HEK293 (cell line): ENCODE measurements around the gene MDGA2.

Experiments used
- CTCF ChIA-PET: fragments of 350-600 bp; formaldehyde crosslinking; extraction: SDS; loops from one replicate; lab custom pipeline; 2021; ENCODE audit warnings: antibody characterized with exemption; lab: Yijun Ruan, JAX
- POLR2A ChIA-PET: fragments of 300-600 bp; formaldehyde crosslinking; extraction: SDS; loops from one replicate; lab custom pipeline; 2020; ENCODE audit warnings: antibody characterized with exemption, inconsistent platforms; lab: Yijun Ruan, JAX
- H3K27ac ChIP-seq: fragments of 200-500 bp; sonication (Bioruptor generic); 2 replicates; pipeline ENCODE4 v1.5.1; 2014; ENCODE audit warnings: low read depth, low read length, control low read depth, inconsistent platforms; ENCODE audit errors: extremely low read depth
- H3K36me3 ChIP-seq, 2 experiments: fragments of 200-500 bp in 1 of 2; sonication (Bioruptor generic) in 1 of 2; 1 replicate in 1 of 2; 2 replicates in 1 of 2; pipeline ENCODE4 v1.5.1; 2014 to 2017; ENCODE audit warnings: inconsistent platforms in 2 of 2, low read length in 2 of 2; ENCODE audit not compliant: control insufficient read depth in 2 of 2, insufficient read depth in 1 of 2
- H3K4me1 ChIP-seq: fragments of 200-500 bp; sonication (Bioruptor generic); 2 replicates; pipeline ENCODE4 v1.5.1; 2014; ENCODE audit warnings: mild to moderate bottlenecking, low read length, inconsistent platforms; ENCODE audit not compliant: control insufficient read depth, insufficient read depth
- H3K4me3 ChIP-seq: 2 replicates; pipeline ENCODE4 v1.5.1; 2011; ENCODE audit warnings: low read depth, mild to moderate bottlenecking, control low read depth, low read length, moderate library complexity
- H3K9me3 ChIP-seq: fragments of 200-500 bp; sonication (Bioruptor generic); 2 replicates; pipeline ENCODE4 v1.5.1; 2014; ENCODE audit warnings: low read depth, low read length, inconsistent platforms; ENCODE audit not compliant: control insufficient read depth, insufficient read depth
- GFI1B ChIP-seq: fragments of 450-650 bp; formaldehyde crosslinking; IDR thresholded peaks from 2 replicates; pipeline ENCODE4 v1.5.1; 2016; ENCODE audit warnings: missing biosample characterization, missing genetic modification characterization
- SP7 ChIP-seq: fragments of 450-650 bp; formaldehyde crosslinking; IDR thresholded peaks from 2 replicates; pipeline ENCODE4 v1.5.1; 2016; ENCODE audit warnings: missing biosample characterization, missing genetic modification characterization
- ZNF132 ChIP-seq: fragments of 450-650 bp; formaldehyde crosslinking; IDR thresholded peaks from 2 replicates; pipeline ENCODE4 v1.5.1; 2017; ENCODE audit warnings: missing biosample characterization, missing genetic modification characterization, borderline replicate concordance
- ZNF133 ChIP-seq: fragments of 450-650 bp; formaldehyde crosslinking; IDR thresholded peaks from 2 replicates; pipeline ENCODE4 v1.5.1; 2016; ENCODE audit warnings: missing biosample characterization, missing genetic modification characterization
- ZNF146 ChIP-seq: fragments of 450-650 bp; formaldehyde crosslinking; IDR thresholded peaks from 2 replicates; pipeline ENCODE4 v1.5.1; 2016; ENCODE audit warnings: missing biosample characterization, missing genetic modification characterization
- ZNF157 ChIP-seq: fragments of 450-650 bp; formaldehyde crosslinking; IDR thresholded peaks from 2 replicates; pipeline ENCODE4 v1.5.1; 2016; ENCODE audit warnings: missing biosample characterization, missing genetic modification characterization
- ZNF341 ChIP-seq: fragments of 450-650 bp; formaldehyde crosslinking; IDR thresholded peaks from 2 replicates; pipeline ENCODE4; 2016; ENCODE audit warnings: low read depth, missing biosample characterization, missing genetic modification characterization
- ZNF350 ChIP-seq: fragments of 450-650 bp; formaldehyde crosslinking; IDR thresholded peaks from 2 replicates; pipeline ENCODE4 v1.5.0; 2017; ENCODE audit warnings: missing biosample characterization, mild to moderate bottlenecking, missing genetic modification characterization
- ZNF426 ChIP-seq: fragments of 450-650 bp; formaldehyde crosslinking; IDR thresholded peaks from 2 replicates; pipeline ENCODE4 v1.5.1; 2017; ENCODE audit warnings: missing biosample characterization, missing genetic modification characterization, mild to moderate bottlenecking, inconsistent platforms, moderate library complexity
- ZNF510 ChIP-seq: fragments of 450-650 bp; formaldehyde crosslinking; IDR thresholded peaks from 2 replicates; pipeline ENCODE4 v1.5.1; 2018; ENCODE audit warnings: mild to moderate bottlenecking, missing genetic modification characterization, missing biosample characterization; ENCODE audit not compliant: insufficient replicate concordance
- ZNF521 ChIP-seq: fragments of 450-650 bp; formaldehyde crosslinking; IDR thresholded peaks from 2 replicates; pipeline ENCODE4 v1.5.1; 2017; ENCODE audit warnings: missing biosample characterization, mild to moderate bottlenecking, missing genetic modification characterization
- ZNF530 ChIP-seq: fragments of 450-650 bp; formaldehyde crosslinking; IDR thresholded peaks from 2 replicates; pipeline ENCODE4 v1.5.1; 2016; ENCODE audit warnings: low read depth, missing biosample characterization, missing genetic modification characterization
- ZNF596 ChIP-seq: fragments of 450-650 bp; IDR thresholded peaks from 2 replicates; pipeline ENCODE4 v1.5.0; 2018; ENCODE audit warnings: missing biosample characterization, mild to moderate bottlenecking, missing genetic modification characterization, moderate library complexity
- ZNF658 ChIP-seq: fragments of 450-650 bp; formaldehyde crosslinking; IDR thresholded peaks from 2 replicates; pipeline ENCODE4; 2016; ENCODE audit warnings: missing biosample characterization, missing genetic modification characterization
- ZNF670 ChIP-seq: fragments of 450-650 bp; formaldehyde crosslinking; IDR thresholded peaks from 2 replicates; pipeline ENCODE4 v1.5.1; 2016; ENCODE audit warnings: missing biosample characterization, missing genetic modification characterization, low read depth
- ZNF768 ChIP-seq: fragments of 450-650 bp; formaldehyde crosslinking; IDR thresholded peaks from 2 replicates; pipeline ENCODE4 v1.5.1; 2018; ENCODE audit warnings: missing biosample characterization, mild to moderate bottlenecking, missing genetic modification characterization
- ZNF785 ChIP-seq: fragments of 450-650 bp; formaldehyde crosslinking; IDR thresholded peaks from 2 replicates; pipeline ENCODE4 v1.5.1; 2016; ENCODE audit warnings: missing biosample characterization, missing genetic modification characterization
- TF ChIP-seq, protein P1 (sequence below): fragments of 450-650 bp; formaldehyde crosslinking; IDR thresholded peaks from 2 replicates; pipeline ENCODE4 v1.5.1; 2016; ENCODE audit warnings: missing biosample characterization, missing genetic modification characterization
- TF ChIP-seq, protein P2 (sequence below): fragments of 450-650 bp; IDR thresholded peaks from 2 replicates; pipeline ENCODE4 v1.5.1; 2018; ENCODE audit warnings: missing biosample characterization, missing genetic modification characterization
- TF ChIP-seq, protein P3 (sequence below): fragments of 450-650 bp; formaldehyde crosslinking; IDR thresholded peaks from 2 replicates; pipeline ENCODE4 v1.5.1; 2016; ENCODE audit warnings: missing biosample characterization, missing genetic modification characterization
- TF ChIP-seq, protein P4 (sequence below): fragments of 450-650 bp; formaldehyde crosslinking; IDR thresholded peaks from 2 replicates; pipeline ENCODE4 v1.5.1; 2017; ENCODE audit warnings: missing biosample characterization, missing genetic modification characterization
- TF ChIP-seq, protein P5 (sequence below): fragments of 450-650 bp; formaldehyde crosslinking; IDR thresholded peaks from 2 replicates; pipeline ENCODE4 v1.5.1; 2016; ENCODE audit warnings: missing biosample characterization, missing genetic modification characterization

The MDGA2 gene

DNA sequence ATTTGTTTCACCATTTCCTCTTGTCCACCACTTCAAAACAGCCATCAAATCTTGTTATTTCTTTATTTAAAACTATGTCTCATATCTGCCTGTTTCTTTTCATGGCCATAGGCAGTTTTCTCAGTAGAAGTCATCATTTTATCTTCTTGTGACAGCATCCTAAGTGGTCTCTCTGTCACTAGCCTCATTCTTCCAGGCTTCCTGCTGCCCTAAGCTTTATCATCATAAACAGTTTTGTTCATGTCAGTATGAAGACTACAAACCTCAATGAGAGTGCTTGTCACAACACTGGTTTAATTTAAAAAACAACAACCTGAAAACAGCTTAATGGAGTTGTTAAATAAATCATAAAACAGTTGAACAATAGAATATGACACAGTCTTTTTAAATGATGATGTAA, 636.1 kb downstream of the MDGA2 start:
- Histone ChIP-seq H3K9me3 (no peaks in the 10 kb centered on the region), H3K4me1 (no peaks in the 10 kb centered on the region), H3K4me3 (no peak overlapping the region), H3K27ac (no peak overlapping the region), H3K36me3 (no peaks in the 10 kb centered on the region)
- CTCF ChIA-PET: no interaction called here
- POLR2A ChIA-PET: no interaction called here
- no peak for TF ChIP-seq GFI1B (tag by site-specific recombination)
- no peak for TF ChIP-seq ZNF768 (tag by site-specific recombination)
- TF ChIP-seq ZNF530: no peak
- no peak for TF ChIP-seq ZNF658 (tag by site-specific recombination)

DNA sequence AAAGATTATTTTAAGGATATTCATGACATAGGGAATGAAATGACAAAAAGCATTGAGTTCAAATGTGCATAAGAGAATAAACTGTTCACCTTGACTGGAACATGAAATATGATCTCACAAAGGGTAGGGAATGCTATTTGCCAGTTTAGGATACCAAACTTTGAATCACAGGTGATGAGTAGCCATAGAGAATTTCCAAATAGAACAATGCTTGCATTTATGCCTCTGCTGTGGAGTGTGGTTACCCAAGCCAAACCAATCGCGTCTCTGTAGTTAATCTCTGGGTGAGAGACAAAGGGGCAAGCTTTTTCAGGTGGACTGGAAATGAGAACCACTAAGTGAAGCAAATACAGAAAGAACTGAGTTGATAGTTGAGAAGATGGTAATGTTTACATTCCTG, 652.7 kb downstream of the MDGA2 start:
- ChIA-PET CTCF (no interaction called here), POLR2A (no interaction called here)
- Histone ChIP-seq H3K4me1 (no peaks in the 10 kb centered on the region), H3K4me3 (no peak overlapping the region), H3K9me3 (no peaks in the 10 kb centered on the region), H3K36me3 (no peaks in the 10 kb centered on the region), H3K27ac (no peak overlapping the region)
- TF ChIP-seq SP7 (tag by site-specific recombination) (no peak), ZNF341 (tag by site-specific recombination) (no peak), ZNF670 (tag by site-specific recombination) (no peak), ZNF596 (tag by site-specific recombination) (no peak), ZNF426 (tag by site-specific recombination) (no peak), ZNF132 (tag by site-specific recombination) (no peak), ZNF350 (no peak), ZNF133 (tag by site-specific recombination) (no peak), ZNF146 (tag by site-specific recombination) (no peak)
- TF ChIP-seq, protein P1, sequence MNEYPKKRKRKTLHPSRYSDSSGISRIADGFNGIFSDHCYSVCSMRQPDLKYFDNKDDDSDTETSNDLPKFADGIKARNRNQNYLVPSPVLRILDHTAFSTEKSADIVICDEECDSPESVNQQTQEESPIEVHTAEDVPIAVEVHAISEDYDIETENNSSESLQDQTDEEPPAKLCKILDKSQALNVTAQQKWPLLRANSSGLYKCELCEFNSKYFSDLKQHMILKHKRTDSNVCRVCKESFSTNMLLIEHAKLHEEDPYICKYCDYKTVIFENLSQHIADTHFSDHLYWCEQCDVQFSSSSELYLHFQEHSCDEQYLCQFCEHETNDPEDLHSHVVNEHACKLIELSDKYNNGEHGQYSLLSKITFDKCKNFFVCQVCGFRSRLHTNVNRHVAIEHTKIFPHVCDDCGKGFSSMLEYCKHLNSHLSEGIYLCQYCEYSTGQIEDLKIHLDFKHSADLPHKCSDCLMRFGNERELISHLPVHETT (tag by site-specific recombination): no peak
- TF ChIP-seq, protein P2, sequence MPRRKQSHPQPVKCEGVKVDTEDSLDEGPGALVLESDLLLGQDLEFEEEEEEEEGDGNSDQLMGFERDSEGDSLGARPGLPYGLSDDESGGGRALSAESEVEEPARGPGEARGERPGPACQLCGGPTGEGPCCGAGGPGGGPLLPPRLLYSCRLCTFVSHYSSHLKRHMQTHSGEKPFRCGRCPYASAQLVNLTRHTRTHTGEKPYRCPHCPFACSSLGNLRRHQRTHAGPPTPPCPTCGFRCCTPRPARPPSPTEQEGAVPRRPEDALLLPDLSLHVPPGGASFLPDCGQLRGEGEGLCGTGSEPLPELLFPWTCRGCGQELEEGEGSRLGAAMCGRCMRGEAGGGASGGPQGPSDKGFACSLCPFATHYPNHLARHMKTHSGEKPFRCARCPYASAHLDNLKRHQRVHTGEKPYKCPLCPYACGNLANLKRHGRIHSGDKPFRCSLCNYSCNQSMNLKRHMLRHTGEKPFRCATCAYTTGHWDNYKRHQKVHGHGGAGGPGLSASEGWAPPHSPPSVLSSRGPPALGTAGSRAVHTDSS: no peak

DNA sequence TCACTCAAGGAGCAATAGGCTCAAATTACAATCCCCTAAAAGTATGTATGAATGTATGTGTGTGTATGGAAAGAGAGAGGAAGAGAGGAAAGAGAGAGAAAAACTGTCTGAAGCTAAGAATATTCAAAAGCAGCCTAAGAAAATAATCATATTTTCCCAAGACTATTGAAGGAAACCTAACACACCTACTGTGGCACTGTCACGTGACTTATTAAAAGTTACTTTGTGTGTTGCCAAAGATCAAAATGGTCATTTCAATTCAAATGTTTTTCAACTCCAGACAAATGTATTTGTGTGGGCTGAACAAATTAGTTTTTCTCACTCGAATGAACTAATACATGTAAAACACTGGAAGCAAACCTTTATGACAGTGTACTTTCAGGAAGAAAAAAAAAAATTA, 654.9 kb downstream of the MDGA2 start:
- no peak overlapping the region for H3K4me3 ChIP-seq
- ChIA-PET CTCF (no interaction called here), POLR2A (no interaction called here)
- no peaks in the 10 kb centered on the region for H3K36me3 ChIP-seq
- H3K4me1 ChIP-seq: no peaks in the 10 kb centered on the region
- no peak overlapping the region for H3K27ac ChIP-seq
- H3K9me3 ChIP-seq: no peaks in the 10 kb centered on the region
- TF ChIP-seq, protein P3, sequence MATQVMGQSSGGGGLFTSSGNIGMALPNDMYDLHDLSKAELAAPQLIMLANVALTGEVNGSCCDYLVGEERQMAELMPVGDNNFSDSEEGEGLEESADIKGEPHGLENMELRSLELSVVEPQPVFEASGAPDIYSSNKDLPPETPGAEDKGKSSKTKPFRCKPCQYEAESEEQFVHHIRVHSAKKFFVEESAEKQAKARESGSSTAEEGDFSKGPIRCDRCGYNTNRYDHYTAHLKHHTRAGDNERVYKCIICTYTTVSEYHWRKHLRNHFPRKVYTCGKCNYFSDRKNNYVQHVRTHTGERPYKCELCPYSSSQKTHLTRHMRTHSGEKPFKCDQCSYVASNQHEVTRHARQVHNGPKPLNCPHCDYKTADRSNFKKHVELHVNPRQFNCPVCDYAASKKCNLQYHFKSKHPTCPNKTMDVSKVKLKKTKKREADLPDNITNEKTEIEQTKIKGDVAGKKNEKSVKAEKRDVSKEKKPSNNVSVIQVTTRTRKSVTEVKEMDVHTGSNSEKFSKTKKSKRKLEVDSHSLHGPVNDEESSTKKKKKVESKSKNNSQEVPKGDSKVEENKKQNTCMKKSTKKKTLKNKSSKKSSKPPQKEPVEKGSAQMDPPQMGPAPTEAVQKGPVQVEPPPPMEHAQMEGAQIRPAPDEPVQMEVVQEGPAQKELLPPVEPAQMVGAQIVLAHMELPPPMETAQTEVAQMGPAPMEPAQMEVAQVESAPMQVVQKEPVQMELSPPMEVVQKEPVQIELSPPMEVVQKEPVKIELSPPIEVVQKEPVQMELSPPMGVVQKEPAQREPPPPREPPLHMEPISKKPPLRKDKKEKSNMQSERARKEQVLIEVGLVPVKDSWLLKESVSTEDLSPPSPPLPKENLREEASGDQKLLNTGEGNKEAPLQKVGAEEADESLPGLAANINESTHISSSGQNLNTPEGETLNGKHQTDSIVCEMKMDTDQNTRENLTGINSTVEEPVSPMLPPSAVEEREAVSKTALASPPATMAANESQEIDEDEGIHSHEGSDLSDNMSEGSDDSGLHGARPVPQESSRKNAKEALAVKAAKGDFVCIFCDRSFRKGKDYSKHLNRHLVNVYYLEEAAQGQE (tag by site-specific recombination): no peak
- TF ChIP-seq, protein P4, sequence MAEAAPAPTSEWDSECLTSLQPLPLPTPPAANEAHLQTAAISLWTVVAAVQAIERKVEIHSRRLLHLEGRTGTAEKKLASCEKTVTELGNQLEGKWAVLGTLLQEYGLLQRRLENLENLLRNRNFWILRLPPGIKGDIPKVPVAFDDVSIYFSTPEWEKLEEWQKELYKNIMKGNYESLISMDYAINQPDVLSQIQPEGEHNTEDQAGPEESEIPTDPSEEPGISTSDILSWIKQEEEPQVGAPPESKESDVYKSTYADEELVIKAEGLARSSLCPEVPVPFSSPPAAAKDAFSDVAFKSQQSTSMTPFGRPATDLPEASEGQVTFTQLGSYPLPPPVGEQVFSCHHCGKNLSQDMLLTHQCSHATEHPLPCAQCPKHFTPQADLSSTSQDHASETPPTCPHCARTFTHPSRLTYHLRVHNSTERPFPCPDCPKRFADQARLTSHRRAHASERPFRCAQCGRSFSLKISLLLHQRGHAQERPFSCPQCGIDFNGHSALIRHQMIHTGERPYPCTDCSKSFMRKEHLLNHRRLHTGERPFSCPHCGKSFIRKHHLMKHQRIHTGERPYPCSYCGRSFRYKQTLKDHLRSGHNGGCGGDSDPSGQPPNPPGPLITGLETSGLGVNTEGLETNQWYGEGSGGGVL (tag by site-specific recombination): no peak
- no peak for TF ChIP-seq ZNF521 (tag by site-specific recombination)
- TF ChIP-seq ZNF510 (tag by site-specific recombination): no peak
- TF ChIP-seq, protein P5, sequence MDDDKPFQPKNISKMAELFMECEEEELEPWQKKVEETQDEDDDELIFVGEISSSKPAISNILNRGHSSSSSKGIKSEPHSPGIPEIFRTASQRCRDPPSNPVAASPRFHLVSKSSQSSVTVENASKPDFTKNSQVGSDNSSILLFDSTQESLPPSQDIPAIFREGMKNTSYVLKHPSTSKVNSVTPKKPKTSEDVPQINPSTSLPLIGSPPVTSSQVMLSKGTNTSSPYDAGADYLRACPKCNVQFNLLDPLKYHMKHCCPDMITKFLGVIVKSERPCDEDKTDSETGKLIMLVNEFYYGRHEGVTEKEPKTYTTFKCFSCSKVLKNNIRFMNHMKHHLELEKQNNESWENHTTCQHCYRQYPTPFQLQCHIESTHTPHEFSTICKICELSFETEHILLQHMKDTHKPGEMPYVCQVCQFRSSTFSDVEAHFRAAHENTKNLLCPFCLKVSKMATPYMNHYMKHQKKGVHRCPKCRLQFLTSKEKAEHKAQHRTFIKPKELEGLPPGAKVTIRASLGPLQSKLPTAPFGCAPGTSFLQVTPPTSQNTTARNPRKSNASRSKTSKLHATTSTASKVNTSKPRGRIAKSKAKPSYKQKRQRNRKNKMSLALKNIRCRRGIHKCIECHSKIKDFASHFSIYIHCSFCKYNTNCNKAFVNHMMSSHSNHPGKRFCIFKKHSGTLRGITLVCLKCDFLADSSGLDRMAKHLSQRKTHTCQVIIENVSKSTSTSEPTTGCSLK: no peak
- TF ChIP-seq ZNF157 (tag by site-specific recombination): no peak
- TF ChIP-seq ZNF785 (tag by site-specific recombination): no peak
